Mammary epithelial cell (primary cell): ENCODE results near the gene BAIAP3.

Experiments used
- EZH2 ChIP-seq: IDR thresholded peaks from 2 replicates; pipeline ENCODE4 v1.6.1; 2012; ENCODE audit warnings: low read length, inconsistent platforms, borderline replicate concordance
- TF ChIP-seq, protein P1 (sequence below), 2 donors: IDR thresholded peaks in 1 of 2; conservative IDR thresholded peaks in 1 of 2; 2 replicates each; pipeline ENCODE4 v1.5.1; 2011 to 2012; ENCODE audit warnings: inconsistent platforms in 2 of 2, low read length in 2 of 2, mild to moderate bottlenecking in 2 of 2, control low read depth in 1 of 2, low read depth in 1 of 2; ENCODE audit not compliant: insufficient read depth in 1 of 2; ENCODE audit errors: extremely low read depth in 1 of 2

DNA sequence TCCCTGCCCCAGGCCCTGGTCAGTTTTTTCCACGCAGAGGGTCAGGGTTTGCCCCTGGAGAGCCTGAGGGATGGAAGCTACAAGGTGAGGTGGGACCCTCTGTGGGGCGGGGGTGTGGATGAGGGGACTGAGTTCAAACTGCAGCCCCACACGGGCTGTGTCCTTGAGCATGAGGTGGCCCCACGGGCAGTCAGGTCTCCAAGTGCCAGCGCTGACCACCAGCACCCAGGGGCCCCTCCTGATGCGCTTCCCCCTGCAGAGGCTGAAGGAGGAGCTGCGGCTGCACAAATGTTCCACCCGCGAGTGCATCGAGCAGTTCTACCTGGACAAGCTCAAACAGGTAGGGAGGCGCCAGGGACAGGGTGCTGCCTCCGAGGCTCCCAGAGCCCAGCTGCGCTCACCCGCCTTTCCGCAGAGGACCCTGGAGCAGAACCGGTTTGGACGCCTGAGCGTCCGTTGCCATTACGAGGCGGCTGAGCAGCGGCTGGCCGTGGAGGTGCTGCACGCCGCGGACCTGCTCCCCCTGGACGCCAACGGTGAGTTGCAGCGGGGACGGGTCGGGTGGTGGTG lies 13.9 kb downstream of the BAIAP3 start:
- TF ChIP-seq, protein P1, sequence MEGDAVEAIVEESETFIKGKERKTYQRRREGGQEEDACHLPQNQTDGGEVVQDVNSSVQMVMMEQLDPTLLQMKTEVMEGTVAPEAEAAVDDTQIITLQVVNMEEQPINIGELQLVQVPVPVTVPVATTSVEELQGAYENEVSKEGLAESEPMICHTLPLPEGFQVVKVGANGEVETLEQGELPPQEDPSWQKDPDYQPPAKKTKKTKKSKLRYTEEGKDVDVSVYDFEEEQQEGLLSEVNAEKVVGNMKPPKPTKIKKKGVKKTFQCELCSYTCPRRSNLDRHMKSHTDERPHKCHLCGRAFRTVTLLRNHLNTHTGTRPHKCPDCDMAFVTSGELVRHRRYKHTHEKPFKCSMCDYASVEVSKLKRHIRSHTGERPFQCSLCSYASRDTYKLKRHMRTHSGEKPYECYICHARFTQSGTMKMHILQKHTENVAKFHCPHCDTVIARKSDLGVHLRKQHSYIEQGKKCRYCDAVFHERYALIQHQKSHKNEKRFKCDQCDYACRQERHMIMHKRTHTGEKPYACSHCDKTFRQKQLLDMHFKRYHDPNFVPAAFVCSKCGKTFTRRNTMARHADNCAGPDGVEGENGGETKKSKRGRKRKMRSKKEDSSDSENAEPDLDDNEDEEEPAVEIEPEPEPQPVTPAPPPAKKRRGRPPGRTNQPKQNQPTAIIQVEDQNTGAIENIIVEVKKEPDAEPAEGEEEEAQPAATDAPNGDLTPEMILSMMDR (conservative IDR thresholded peaks at IDR 0.05 in 1 of 2, IDR thresholded peaks at IDR 0.05 in 1 of 2; ENCODE audit: extremely low read depth in 1 of 2, insufficient read depth in 1 of 2, low read depth in 1 of 2, low read length in 2 of 2), result no peak
- TF ChIP-seq EZH2, result no peak
